SK-N-SH treated with all-trans-retinoic acid at 6 μM for 48 hours (cell line): ENCODE data around the gene CSF1.

Experiments used
- ATAC-seq: fragments of 200-7000 bp; cut with Tn5 transposase; 3 replicates; pipeline ENCODE4 v1.9.1; 2020; ENCODE audit warnings: mild to moderate bottlenecking, moderate library complexity
- CREB5 ChIP-seq: fragments of 250-450 bp; sonication (Bioruptor Pico); IDR thresholded peaks from 2 replicates; pipeline ENCODE4 v1.5.1; 2020; ENCODE audit warnings: low read depth, mild to moderate bottlenecking, moderate library complexity
- CSDC2 ChIP-seq: fragments of 250-450 bp; sonication (Bioruptor Pico); IDR thresholded peaks from 2 replicates; pipeline ENCODE4 v1.5.0; 2020; ENCODE audit warnings: mild to moderate bottlenecking, moderate library complexity
- CSRNP3 ChIP-seq: fragments of 250-450 bp; sonication (Bioruptor Pico); IDR thresholded peaks from 2 replicates; pipeline ENCODE4 v1.5.1; 2021; ENCODE audit warnings: mild to moderate bottlenecking, moderate library complexity
- ESRRG ChIP-seq: fragments of 250-450 bp; sonication (Bioruptor Pico); IDR thresholded peaks from 2 replicates; pipeline ENCODE4 v1.6.1; 2021; ENCODE audit warnings: mild to moderate bottlenecking
- ISL1 ChIP-seq: fragments of 250-450 bp; sonication (Bioruptor Pico); IDR thresholded peaks from 2 replicates; pipeline ENCODE4 v2.1.2; 2022; ENCODE audit warnings: mild to moderate bottlenecking, moderate library complexity
- OSR1 ChIP-seq: fragments of 250-450 bp; sonication (Bioruptor Pico); IDR thresholded peaks from 2 replicates; pipeline ENCODE4 v1.8.0; 2022; ENCODE audit warnings: moderate library complexity, mild to moderate bottlenecking, inconsistent platforms
- PATZ1 ChIP-seq: fragments of 250-450 bp; sonication (Bioruptor Pico); IDR thresholded peaks from 2 replicates; pipeline ENCODE4 v1.8.0; 2020; ENCODE audit warnings: mild to moderate bottlenecking, moderate library complexity, borderline replicate concordance
- POU6F1 ChIP-seq: fragments of 250-450 bp; sonication (Bioruptor Pico); IDR thresholded peaks from 2 replicates; pipeline ENCODE4 v1.8.0; 2021; ENCODE audit warnings: low read depth, mild to moderate bottlenecking, moderate library complexity, borderline replicate concordance
- PPARA ChIP-seq: fragments of 250-450 bp; sonication (Bioruptor Pico); IDR thresholded peaks from 2 replicates; pipeline ENCODE4 v1.5.0; 2020; ENCODE audit warnings: mild to moderate bottlenecking, borderline replicate concordance
- TSHZ2 ChIP-seq: fragments of 250-450 bp; sonication (Bioruptor Pico); IDR thresholded peaks from 2 replicates; pipeline ENCODE4 v1.5.0; 2020; ENCODE audit warnings: mild to moderate bottlenecking, moderate library complexity
- ZNF70 ChIP-seq: fragments of 450-650 bp; formaldehyde crosslinking; IDR thresholded peaks from 2 replicates; pipeline ENCODE4 v1.5.0; 2020; ENCODE audit warnings: mild to moderate bottlenecking, moderate library complexity
- ZNF8 ChIP-seq: fragments of 450-650 bp; formaldehyde crosslinking; IDR thresholded peaks from 2 replicates; pipeline ENCODE4 v1.5.0; 2020; ENCODE audit warnings: mild to moderate bottlenecking, moderate library complexity

The CSF1 gene

GRCh38 chr1:109901524-109902145 lies 9.0 kb upstream of the CSF1 start (continued):
- no peak for TF ChIP-seq PATZ1 (CRISPR knock-in tag)

GRCh38 chr1:109902204-109902985 lies 8.3 kb upstream of the CSF1 start:
- TF ChIP-seq PATZ1 (CRISPR knock-in tag) (no peak), ZNF70 (CRISPR knock-in tag) (no peak), CSDC2 (CRISPR knock-in tag) (no peak), PPARA (no peak), CSRNP3 (no peak), CREB5 (CRISPR knock-in tag) (no peak)
- ATAC-seq, result no peak

- ATAC-seq, result no peak
- TF ChIP-seq POU6F1 (CRISPR knock-in tag) (no peak), TSHZ2 (no peak), ZNF70 (CRISPR knock-in tag) (no peak), ESRRG (CRISPR knock-in tag) (no peak), PATZ1 (CRISPR knock-in tag) (no peak), ZNF8 (CRISPR knock-in tag) (no peak), OSR1 (no peak), PPARA (no peak), ISL1 (CRISPR knock-in tag) (no peak)
These were observed 7.2 kb upstream of the CSF1 start for GRCh38 chr1:109903376-109903930.
